RWPE2 (cell line): ENCODE data around the gene BEND5.

ENCODE experiments used
- ATAC-seq: fragments of 200-7000 bp; cut with Tn5 transposase; 3 replicates; pipeline ENCODE4 v1.9.1; 2021; ENCODE audit warnings: low read depth
- DNase-seq: peaks from one replicate; pipeline ENCODE4 v3.0.0-alpha.2; 2020; ENCODE audit warnings: low spot score
- H3K27ac ChIP-seq: fragments of 450-650 bp; 2 replicates; pipeline ENCODE4 v1.5.1; 2017; ENCODE audit warnings: mild to moderate bottlenecking; ENCODE audit not compliant: poor library complexity, severe bottlenecking
- H3K27me3 ChIP-seq: fragments of 250-450 bp; sonication (Bioruptor Pico); 2 replicates; pipeline ENCODE4 v1.5.1; 2021; ENCODE audit warnings: mild to moderate bottlenecking, moderate library complexity; ENCODE audit not compliant: insufficient read depth, poor library complexity, severe bottlenecking
- H3K36me3 ChIP-seq: fragments of 250-450 bp; sonication (Bioruptor Pico); 2 replicates; pipeline ENCODE4 v1.5.1; 2020; ENCODE audit warnings: low read depth, mild to moderate bottlenecking, moderate library complexity
- H3K4me1 ChIP-seq: fragments of 250-450 bp; sonication (Bioruptor Pico); 2 replicates; pipeline ENCODE4 v1.5.1; 2021; ENCODE audit warnings: mild to moderate bottlenecking, moderate library complexity; ENCODE audit not compliant: insufficient read depth, poor library complexity, severe bottlenecking
- H3K4me3 ChIP-seq: fragments of 250-450 bp; sonication (Bioruptor Pico); 2 replicates; pipeline ENCODE4 v1.5.1; 2021; ENCODE audit warnings: mild to moderate bottlenecking, moderate library complexity; ENCODE audit not compliant: severe bottlenecking
- H3K9me3 ChIP-seq: fragments of 250-450 bp; sonication (Bioruptor Pico); 2 replicates; pipeline ENCODE4 v1.5.1; 2021; ENCODE audit warnings: mild to moderate bottlenecking, moderate library complexity; ENCODE audit not compliant: severe bottlenecking
- TF ChIP-seq, protein P1 (sequence below): fragments of 450-650 bp; IDR thresholded peaks from one replicate; pipeline ENCODE4 v1.5.1; 2017; ENCODE audit warnings: mild to moderate bottlenecking, moderate library complexity; ENCODE audit not compliant: poor library complexity, severe bottlenecking

BEND5 gene

DNA sequence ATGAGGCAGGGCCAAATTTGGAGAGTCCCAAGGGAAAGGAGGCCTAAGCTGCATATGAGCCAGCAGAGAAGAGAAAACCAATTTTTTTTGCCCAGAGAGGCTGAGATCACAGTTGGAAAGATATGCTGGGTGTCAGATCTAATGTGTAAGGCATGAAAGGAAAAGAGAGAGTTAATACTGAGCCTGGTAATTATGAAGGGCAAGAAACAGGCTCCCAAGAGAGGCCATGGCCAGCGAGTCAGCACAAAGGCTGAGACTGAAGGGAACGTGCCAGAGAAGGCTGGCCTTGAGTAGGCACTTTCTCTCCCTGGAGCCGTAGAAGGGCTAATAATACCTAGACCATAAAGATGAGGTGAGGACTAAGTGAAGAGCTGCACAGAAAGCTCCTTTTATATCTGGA, 31.8 kb upstream of the BEND5 start:
- ATAC-seq (no peak), DNase-seq (no peak)
- Histone ChIP-seq H3K27ac (no peak overlapping the region), H3K27me3 (no peaks in the 10 kb centered on the region), H3K4me1 (no peaks in the 10 kb centered on the region), H3K36me3 (no peaks in the 10 kb centered on the region), H3K4me3 (no peak overlapping the region), H3K9me3 (no peaks in the 10 kb centered on the region)
- TF ChIP-seq, protein P1, sequence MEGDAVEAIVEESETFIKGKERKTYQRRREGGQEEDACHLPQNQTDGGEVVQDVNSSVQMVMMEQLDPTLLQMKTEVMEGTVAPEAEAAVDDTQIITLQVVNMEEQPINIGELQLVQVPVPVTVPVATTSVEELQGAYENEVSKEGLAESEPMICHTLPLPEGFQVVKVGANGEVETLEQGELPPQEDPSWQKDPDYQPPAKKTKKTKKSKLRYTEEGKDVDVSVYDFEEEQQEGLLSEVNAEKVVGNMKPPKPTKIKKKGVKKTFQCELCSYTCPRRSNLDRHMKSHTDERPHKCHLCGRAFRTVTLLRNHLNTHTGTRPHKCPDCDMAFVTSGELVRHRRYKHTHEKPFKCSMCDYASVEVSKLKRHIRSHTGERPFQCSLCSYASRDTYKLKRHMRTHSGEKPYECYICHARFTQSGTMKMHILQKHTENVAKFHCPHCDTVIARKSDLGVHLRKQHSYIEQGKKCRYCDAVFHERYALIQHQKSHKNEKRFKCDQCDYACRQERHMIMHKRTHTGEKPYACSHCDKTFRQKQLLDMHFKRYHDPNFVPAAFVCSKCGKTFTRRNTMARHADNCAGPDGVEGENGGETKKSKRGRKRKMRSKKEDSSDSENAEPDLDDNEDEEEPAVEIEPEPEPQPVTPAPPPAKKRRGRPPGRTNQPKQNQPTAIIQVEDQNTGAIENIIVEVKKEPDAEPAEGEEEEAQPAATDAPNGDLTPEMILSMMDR, result no peak

DNA sequence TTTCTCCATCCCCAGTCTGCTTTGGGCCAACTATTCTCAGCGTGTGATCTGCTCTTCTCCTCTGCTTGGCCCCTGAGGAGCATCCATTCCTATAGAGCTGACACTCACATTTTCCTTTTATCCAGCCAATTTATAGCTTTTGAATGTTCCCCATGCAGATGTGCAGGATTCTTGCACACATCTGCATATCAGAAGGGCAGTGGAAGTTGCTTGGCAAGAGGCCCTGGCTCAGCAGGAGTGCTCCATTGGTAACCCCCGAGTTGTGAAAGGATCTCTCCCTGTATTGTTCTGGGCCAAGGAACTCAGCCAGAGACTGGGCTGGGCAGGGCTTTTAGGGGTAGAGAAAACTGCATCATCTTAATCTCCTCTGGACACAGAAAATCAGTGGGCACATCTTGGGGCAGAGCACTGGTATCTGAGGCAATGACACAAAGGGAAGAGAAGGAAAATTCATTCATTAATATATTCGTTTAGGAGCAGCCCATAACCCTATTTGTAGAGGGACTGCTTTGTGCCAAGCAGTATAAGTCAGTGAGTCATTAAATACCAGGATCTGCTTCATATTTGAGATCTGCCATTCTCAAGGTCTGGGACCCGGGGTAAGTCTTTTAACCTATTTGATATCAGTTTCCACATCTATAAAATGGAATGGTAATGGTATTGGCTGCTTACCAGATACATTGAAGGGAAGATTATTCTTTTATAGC, 31.0 kb upstream of the BEND5 start:
- no peaks in the 10 kb centered on the region for H3K9me3 ChIP-seq
- no peak overlapping the region for H3K4me3 ChIP-seq
- H3K36me3 ChIP-seq, result no peaks in the 10 kb centered on the region
- ATAC-seq (no peak), DNase-seq (no peak)
- H3K27ac ChIP-seq, result no peak overlapping the region
- H3K27me3 ChIP-seq, result no peaks in the 10 kb centered on the region
- TF ChIP-seq, protein P1, result no peak
- H3K4me1 ChIP-seq, result no peaks in the 10 kb centered on the region

DNA sequence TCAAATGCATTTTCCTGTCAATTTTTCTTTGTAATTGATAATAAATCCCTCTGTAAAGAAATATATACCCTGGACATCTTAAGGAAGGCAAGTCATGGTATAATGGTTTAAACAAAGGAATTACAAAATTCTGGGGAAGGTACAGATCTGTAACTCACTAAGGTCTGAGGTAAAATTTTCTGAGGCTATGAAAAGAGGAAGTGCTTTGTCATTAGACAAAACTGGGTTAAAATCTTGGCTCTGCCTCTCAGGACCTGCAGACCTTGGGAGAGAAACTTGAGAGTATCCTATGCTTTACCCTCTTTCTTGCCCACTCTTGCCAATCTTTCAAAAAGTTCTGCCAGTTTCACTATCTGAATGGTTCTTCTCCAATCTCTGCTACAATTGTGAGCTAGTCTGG, 26.8 kb upstream of the BEND5 start:
- TF ChIP-seq, protein P1, result no peak

DNA sequence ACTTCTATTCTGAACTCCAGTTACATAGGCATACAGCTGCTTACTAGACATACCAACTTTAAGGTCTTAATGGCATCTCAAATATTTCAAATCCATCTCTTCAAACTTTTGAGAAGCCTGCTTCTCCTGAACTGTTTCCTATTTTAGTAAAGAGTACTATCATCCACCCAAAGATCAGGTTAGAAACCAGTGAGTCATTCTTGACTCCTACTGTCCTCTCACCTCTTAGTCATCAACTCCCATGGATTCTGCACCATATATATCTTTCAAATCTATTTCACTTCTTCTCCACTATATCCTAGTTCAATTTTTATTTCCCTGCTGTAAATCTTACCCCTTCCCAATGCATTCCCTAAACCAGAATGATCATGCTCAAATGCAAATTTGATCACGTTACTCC, 18.1 kb upstream of the BEND5 start:
- DNase-seq, result no peak
- ATAC-seq, result no peak
- H3K9me3 ChIP-seq, result no peaks in the 10 kb centered on the region
- H3K4me3 ChIP-seq, result no peak overlapping the region
- H3K4me1 ChIP-seq, result no peaks in the 10 kb centered on the region
- H3K27me3 ChIP-seq, result no peaks in the 10 kb centered on the region
- H3K36me3 ChIP-seq, result no peaks in the 10 kb centered on the region
- TF ChIP-seq, protein P1, result no peak
- no peak overlapping the region for H3K27ac ChIP-seq

More for the DNA sequence above, 26.8 kb upstream of the BEND5 start:
- Histone ChIP-seq H3K4me1 (no peaks in the 10 kb centered on the region), H3K36me3 (no peaks in the 10 kb centered on the region), H3K4me3 (no peak overlapping the region), H3K9me3 (no peaks in the 10 kb centered on the region), H3K27me3 (no peaks in the 10 kb centered on the region), H3K27ac (no peak overlapping the region)
- DNase-seq (no peak), ATAC-seq (no peak)

DNA sequence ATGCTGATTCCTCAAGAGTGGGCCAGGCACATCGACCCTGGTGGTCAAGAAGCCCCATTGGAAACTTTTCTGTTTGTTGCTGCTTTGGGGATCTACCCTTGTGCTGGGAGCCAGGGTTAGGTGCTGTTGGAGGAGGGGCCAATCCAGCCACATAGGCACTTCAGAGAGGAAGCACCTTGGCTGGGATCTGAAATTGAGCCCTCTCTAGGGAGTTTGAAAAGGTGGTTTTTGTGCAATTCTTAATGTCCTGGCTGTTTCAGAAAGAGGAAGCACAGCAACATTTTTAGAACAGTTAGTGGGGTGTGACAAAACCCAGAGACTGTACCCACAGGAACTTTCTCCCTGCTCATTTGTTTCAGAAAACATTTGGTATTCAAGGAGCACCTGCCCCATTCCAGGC, 17.2 kb upstream of the BEND5 start:
- Histone ChIP-seq H3K36me3 (no peaks in the 10 kb centered on the region), H3K4me1 (no peaks in the 10 kb centered on the region), H3K4me3 (no peak overlapping the region), H3K27me3 (no peaks in the 10 kb centered on the region), H3K9me3 (no peaks in the 10 kb centered on the region), H3K27ac (no peak overlapping the region)
- no peak for DNase-seq
- TF ChIP-seq, protein P1, result no peak
- no peak for ATAC-seq
